ENCODE measurements around the gene BNIP5. TPM values are rescaled to one million over a fixed set of nuclear protein-coding genes. Genes with fewer than 3 reads are reported as not detected.

The BNIP5 gene
- total RNA-seq, 1 donor from 2014 or later, result not detected

GRCh38 chr6:36297511-36297910 is 39.2 kb downstream of the BNIP5 start:
- DNase-seq (ENCODE audit: low read depth, low spot score), result no peak

- DNase-seq (ENCODE audit: low read depth, low spot score), result no peak
Measured at GRCh38 chr6:36297051-36297450, 39.6 kb downstream of the BNIP5 start.

GRCh38 chr6:36296240-36296639 is 40.4 kb downstream of the BNIP5 start:
- DNase-seq (ENCODE audit: low read depth, low spot score), result no peak

GRCh38 chr6:36292170-36292569 is 44.5 kb downstream of the BNIP5 start:
- no peak for DNase-seq (ENCODE audit: low read depth, low spot score)

- DNase-seq (ENCODE audit: low read depth, low spot score), result no peak
Measured at GRCh38 chr6:36290668-36291620, 45.7 kb downstream of the BNIP5 start.

GRCh38 chr6:36289281-36289878 is 47.3 kb downstream of the BNIP5 start:
- DNase-seq (ENCODE audit: low read depth, low spot score), result no peak

- DNase-seq (ENCODE audit: low read depth, low spot score), result no peak
Measured at GRCh38 chr6:36286858-36287257, 49.8 kb downstream of the BNIP5 start.

- no peak for DNase-seq (ENCODE audit: low read depth, low spot score)
Measured at GRCh38 chr6:36285797-36286196, 50.9 kb downstream of the BNIP5 start.

- no peak for DNase-seq (ENCODE audit: low read depth, low spot score)
Measured at GRCh38 chr6:36285187-36285671, 51.5 kb downstream of the BNIP5 start.

- DNase-seq (ENCODE audit: low read depth, low spot score), result no peak
Measured at GRCh38 chr6:36284359-36284758, 52.3 kb downstream of the BNIP5 start.

- no peak for DNase-seq (ENCODE audit: low read depth, low spot score)
Measured at GRCh38 chr6:36283608-36284007, 53.1 kb downstream of the BNIP5 start.

- no peak for DNase-seq (ENCODE audit: low read depth, low spot score)
Measured at GRCh38 chr6:36280983-36281382, 55.7 kb downstream of the BNIP5 start.

- DNase-seq (ENCODE audit: low read depth, low spot score), result no peak
Measured at GRCh38 chr6:36280467-36280866, 56.2 kb downstream of the BNIP5 start.

GRCh38 chr6:36277946-36278470 is 58.7 kb downstream of the BNIP5 start:
- no peak for DNase-seq (ENCODE audit: low read depth, low spot score)

- no peak for DNase-seq (ENCODE audit: low read depth, low spot score)
Measured at GRCh38 chr6:36276581-36277536, 59.8 kb downstream of the BNIP5 start.

- no peak for DNase-seq (ENCODE audit: low read depth, low spot score)
Measured at GRCh38 chr6:36273802-36274514, 62.7 kb downstream of the BNIP5 start.

- no peak for DNase-seq (ENCODE audit: low read depth, low spot score)
Measured at GRCh38 chr6:36273067-36273466, 63.6 kb downstream of the BNIP5 start.

GRCh38 chr6:36272234-36272633 is 64.5 kb downstream of the BNIP5 start:
- DNase-seq (ENCODE audit: low read depth, low spot score), result no peak

- DNase-seq (ENCODE audit: low read depth, low spot score), result no peak
Measured at GRCh38 chr6:36269834-36270705, 66.6 kb downstream of the BNIP5 start, which contains the start of gene PNPLA1. Gene PNPLA1, plus strand, starts transcription at chr6:36270060. Its CDS starts 400 bp downstream, at chr6:36270460.

All from pulmonary artery endothelial cell (primary cell).